HCT116 (cell line): Measurements from ENCODE around the gene S1PR2.

Experiments
- CEBPB ChIP-seq: IDR thresholded peaks from 2 replicates; pipeline ENCODE4 v1.6.1; 2012; ENCODE audit warnings: low read depth
- EZH2 ChIP-seq: fragments of 200-600 bp; sonication (generic); IDR thresholded peaks from 2 replicates; pipeline ENCODE4 v1.6.1; 2017; ENCODE audit warnings: antibody characterized with exemption, mixed run types
- FOSL1 ChIP-seq: IDR thresholded peaks from 2 replicates; pipeline ENCODE4 v1.6.1; 2012; ENCODE audit warnings: low read depth
- POLR2A ChIP-seq: IDR thresholded peaks from 2 replicates; pipeline ENCODE4 v1.7.0; 2011; ENCODE audit warnings: borderline replicate concordance; ENCODE audit not compliant: insufficient read depth, insufficient read length; ENCODE audit errors: extremely low read depth
- POLR2AphosphoS5 ChIP-seq: IDR thresholded peaks from 2 replicates; pipeline ENCODE4 v1.6.1; 2011; ENCODE audit warnings: mild to moderate bottlenecking, low read depth, low read length, moderate library complexity
- SIN3A ChIP-seq: IDR thresholded peaks from 2 replicates; pipeline ENCODE4 v1.6.1; 2012; ENCODE audit warnings: low read depth
- ZNF274 ChIP-seq: fragments of 200-500 bp; sonication (Bioruptor generic); IDR thresholded peaks from 2 replicates; pipeline ENCODE4 v1.6.1; 2014; ENCODE audit warnings: mild to moderate bottlenecking, low read depth, low read length, inconsistent platforms
- TF ChIP-seq, protein P1 (sequence below), 3 experiments: fragments of 200-600 bp in 1 of 3; sonication (generic) in 1 of 3; IDR thresholded peaks in 2 of 3; conservative IDR thresholded peaks in 1 of 3; 2 replicates each; pipeline ENCODE4 v1.5.1; 2012 to 2017; ENCODE audit warnings: low read depth in 2 of 3, low read length in 2 of 3, antibody characterized with exemption in 1 of 3, borderline replicate concordance in 1 of 3, control low read depth in 1 of 3, mild to moderate bottlenecking in 1 of 3, mixed read lengths in 1 of 3, mixed run types in 1 of 3, moderate library complexity in 1 of 3; ENCODE audit not compliant: insufficient read depth in 1 of 3
- TF ChIP-seq, protein P2 (sequence below): IDR thresholded peaks from 2 replicates; pipeline ENCODE4 v1.6.1; 2012
- TF ChIP-seq, protein P3 (sequence below): IDR thresholded peaks from 2 replicates; pipeline ENCODE4 v1.6.1; 2012

DNA sequence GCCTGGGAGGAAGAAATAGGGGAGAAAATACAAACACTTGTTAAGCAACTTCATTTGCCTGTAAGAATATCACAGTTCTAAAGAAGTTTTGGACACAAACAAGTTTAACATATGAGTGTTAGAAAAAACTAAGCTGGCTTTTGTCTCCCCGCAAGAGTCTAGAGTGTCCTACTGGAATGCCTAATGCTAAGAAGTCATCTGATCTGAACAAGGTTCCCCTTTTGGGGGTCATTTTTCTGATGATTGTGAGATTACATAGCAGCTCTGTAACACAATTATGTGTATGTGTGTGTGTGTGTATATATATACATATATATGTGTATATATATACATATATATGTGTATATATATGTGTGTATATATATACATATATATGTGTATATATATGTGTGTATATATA lies 49.1 kb downstream of the S1PR2 start:
- no peak for TF ChIP-seq SIN3A
- no peak for TF ChIP-seq EZH2
- TF ChIP-seq POLR2AphosphoS5: no peak
- no peak for TF ChIP-seq CEBPB
- TF ChIP-seq POLR2A: no peak
- TF ChIP-seq, protein P1, sequence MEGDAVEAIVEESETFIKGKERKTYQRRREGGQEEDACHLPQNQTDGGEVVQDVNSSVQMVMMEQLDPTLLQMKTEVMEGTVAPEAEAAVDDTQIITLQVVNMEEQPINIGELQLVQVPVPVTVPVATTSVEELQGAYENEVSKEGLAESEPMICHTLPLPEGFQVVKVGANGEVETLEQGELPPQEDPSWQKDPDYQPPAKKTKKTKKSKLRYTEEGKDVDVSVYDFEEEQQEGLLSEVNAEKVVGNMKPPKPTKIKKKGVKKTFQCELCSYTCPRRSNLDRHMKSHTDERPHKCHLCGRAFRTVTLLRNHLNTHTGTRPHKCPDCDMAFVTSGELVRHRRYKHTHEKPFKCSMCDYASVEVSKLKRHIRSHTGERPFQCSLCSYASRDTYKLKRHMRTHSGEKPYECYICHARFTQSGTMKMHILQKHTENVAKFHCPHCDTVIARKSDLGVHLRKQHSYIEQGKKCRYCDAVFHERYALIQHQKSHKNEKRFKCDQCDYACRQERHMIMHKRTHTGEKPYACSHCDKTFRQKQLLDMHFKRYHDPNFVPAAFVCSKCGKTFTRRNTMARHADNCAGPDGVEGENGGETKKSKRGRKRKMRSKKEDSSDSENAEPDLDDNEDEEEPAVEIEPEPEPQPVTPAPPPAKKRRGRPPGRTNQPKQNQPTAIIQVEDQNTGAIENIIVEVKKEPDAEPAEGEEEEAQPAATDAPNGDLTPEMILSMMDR (IDR thresholded peaks at IDR 0.05 in 2 of 3, conservative IDR thresholded peaks at IDR 0.05 in 1 of 3; ENCODE audit: borderline replicate concordance in 1 of 3, insufficient read depth in 1 of 3, low read depth in 2 of 3, low read length in 2 of 3): no peak
- TF ChIP-seq, protein P2, sequence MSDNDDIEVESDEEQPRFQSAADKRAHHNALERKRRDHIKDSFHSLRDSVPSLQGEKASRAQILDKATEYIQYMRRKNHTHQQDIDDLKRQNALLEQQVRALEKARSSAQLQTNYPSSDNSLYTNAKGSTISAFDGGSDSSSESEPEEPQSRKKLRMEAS: no peak
- TF ChIP-seq FOSL1: no peak
- TF ChIP-seq ZNF274: no peak
- TF ChIP-seq, protein P3, sequence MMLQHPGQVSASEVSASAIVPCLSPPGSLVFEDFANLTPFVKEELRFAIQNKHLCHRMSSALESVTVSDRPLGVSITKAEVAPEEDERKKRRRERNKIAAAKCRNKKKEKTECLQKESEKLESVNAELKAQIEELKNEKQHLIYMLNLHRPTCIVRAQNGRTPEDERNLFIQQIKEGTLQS: no peak
